Measurements from ENCODE around the gene TOB1.

DNA sequence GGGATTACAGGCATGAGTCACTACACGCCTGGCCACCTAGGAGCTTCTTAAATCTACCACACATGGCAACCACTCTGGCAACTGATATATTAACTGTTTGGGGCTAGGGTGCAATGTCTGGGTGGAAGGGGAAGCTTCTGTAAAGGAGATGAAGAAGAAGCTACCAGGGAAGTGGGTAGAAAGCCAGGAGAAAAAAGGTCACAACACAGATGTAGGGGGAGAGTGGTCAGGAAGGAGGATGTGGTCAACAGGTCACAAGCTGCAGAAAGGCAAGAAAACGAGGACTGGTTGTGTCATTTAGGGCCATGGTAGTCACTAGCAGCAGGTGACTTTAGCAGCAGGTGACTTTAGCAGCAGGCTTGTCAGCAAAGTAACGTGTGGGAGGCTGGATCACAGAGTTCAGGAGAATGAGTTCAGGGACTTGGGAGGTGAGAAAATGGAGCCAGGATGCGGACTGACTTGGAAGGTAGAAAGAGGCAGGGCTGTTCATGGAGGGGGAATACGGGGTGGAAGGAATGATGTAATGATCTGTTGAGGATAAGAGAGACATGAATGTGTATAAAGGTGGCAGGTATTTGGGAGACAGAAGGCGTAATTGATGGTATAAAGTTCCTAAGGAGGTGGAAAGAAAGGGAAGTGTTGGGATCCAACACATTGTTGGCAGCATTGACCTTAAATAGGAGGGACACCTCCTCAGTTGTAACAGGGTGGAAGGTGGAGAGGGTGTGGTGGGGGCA is 47.1 kb downstream of the TOB1 start:
- TF ChIP-seq EP300 (IDR thresholded peaks at IDR 0.05): no peak
- TF ChIP-seq, protein P1, sequence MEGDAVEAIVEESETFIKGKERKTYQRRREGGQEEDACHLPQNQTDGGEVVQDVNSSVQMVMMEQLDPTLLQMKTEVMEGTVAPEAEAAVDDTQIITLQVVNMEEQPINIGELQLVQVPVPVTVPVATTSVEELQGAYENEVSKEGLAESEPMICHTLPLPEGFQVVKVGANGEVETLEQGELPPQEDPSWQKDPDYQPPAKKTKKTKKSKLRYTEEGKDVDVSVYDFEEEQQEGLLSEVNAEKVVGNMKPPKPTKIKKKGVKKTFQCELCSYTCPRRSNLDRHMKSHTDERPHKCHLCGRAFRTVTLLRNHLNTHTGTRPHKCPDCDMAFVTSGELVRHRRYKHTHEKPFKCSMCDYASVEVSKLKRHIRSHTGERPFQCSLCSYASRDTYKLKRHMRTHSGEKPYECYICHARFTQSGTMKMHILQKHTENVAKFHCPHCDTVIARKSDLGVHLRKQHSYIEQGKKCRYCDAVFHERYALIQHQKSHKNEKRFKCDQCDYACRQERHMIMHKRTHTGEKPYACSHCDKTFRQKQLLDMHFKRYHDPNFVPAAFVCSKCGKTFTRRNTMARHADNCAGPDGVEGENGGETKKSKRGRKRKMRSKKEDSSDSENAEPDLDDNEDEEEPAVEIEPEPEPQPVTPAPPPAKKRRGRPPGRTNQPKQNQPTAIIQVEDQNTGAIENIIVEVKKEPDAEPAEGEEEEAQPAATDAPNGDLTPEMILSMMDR (IDR thresholded peaks at IDR 0.05): no peak
- TF ChIP-seq POLR2A (IDR thresholded peaks at IDR 0.05): no peak
- TF ChIP-seq POLR2AphosphoS5 (IDR thresholded peaks at IDR 0.05): no peak
